Measurements from ENCODE around the gene SEC16A. TPM values are rescaled to one million over a fixed set of nuclear protein-coding genes. Genes with fewer than 3 reads are reported as not detected.

SEC16A gene
- total RNA-seq, 1 experiment from 2014 or later: 56.4 TPM

DNA sequence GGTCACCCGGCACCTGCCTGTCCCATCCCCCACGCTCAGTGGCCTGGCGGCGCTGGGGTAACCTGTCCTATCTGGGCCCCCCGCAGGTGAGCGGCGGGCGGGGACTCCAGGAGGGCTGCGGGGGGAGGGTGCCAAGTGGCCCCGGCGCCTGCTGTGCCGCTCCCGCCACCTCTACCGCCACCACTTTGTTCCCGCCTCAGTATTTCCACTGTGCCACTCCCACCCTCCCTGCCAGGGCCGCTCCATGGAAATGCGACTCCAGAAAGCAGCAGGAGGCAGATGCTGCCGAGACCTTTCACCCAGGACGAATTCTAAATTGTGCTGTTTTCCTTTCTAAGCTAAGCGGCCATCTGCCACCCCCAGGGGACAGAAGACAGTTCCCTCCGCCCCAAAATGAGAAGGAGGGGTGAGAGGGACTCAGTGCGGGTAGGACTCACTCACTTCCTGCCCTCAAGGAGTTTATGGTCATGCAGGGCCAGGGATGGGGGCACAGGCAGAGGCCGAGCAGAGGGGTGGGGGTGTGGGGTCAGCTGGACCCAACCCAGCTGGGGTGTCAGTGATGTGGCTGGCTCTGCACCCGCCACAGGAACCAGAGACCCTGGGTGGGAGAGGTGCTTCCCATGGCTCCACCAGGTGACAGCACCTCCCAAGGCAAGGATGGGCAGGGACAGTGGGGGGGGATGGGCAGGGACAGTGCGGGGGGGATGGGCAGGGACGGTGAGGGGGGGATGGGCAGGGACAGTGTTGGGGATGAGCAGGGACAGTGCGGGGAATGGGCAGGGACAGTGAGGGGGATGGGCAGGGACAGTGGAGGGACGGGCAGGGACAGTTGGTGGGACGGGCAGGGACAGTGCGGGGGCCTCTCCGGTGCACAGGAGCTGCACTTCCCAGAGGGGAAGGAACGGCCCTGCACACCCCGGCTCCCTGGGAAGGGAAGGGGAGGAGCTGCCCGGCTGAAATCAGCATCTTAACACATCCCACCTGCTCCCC lies 45.2 kb upstream of the SEC16A start:
- peaks cover 5 to 30% of the 10 kb centered on the region in 2 experiments for H3K4me1 Mint-ChIP-seq
- peaks cover 0 to 4% (median 2%) of the 10 kb centered on the region in 3 experiments; a peak in 3 of 7 replicates for H3K36me3 Mint-ChIP-seq (ENCODE audit: insufficient read depth in 1 of 3, low read depth in 3 of 3)
- Histone ChIP-seq H3K9ac (ENCODE audit: extremely low read depth, insufficient read length, low read length) (no peak overlapping the region), H2BK20ac (ENCODE audit: low read depth, low read length, poor library complexity, severe bottlenecking) (no peak overlapping the region), H3K23me2 (ENCODE audit: insufficient read length, low read depth, low read length, poor library complexity, severe bottlenecking) (no peaks in the 10 kb centered on the region), H3K14ac (ENCODE audit: insufficient read depth, low read length) (no peak overlapping the region), H2AK5ac (ENCODE audit: insufficient read length, low read length) (no peak overlapping the region), H2BK5ac (ENCODE audit: insufficient read length, low read length) (no peak overlapping the region), H4K8ac (replicated peaks; ENCODE audit: insufficient read length, low read depth, low read length) (no peak overlapping the region), H3K4ac (ENCODE audit: low read depth, low read length) (no peak overlapping the region), H4K5ac (ENCODE audit: insufficient read length, low read depth, low read length) (no peak overlapping the region), H3T11ph (ENCODE audit: low read length) (no peak overlapping the region), H3K27ac (ENCODE audit: insufficient read length, low read depth, low read length) (no peak overlapping the region), H3K4me1 (ENCODE audit: insufficient read depth, low read length) (no peaks in the 10 kb centered on the region), H3K23ac (ENCODE audit: insufficient read length, low read depth, low read length) (no peak overlapping the region), H3K79me2 (ENCODE audit: insufficient read depth, low read length) (peaks cover 2% of the 10 kb centered on the region; the same call in 1 of the 2 replicates), H2BK120ac (ENCODE audit: low read depth, low read length, poor library complexity, severe bottlenecking) (no peak overlapping the region), H2BK15ac (ENCODE audit: low read depth, low read length) (no peak overlapping the region), H3K56ac (ENCODE audit: insufficient read length, low read depth, low read length) (no peak overlapping the region), H4K20me1 (ENCODE audit: control insufficient read depth, insufficient read depth, insufficient read length) (no peaks in the 10 kb centered on the region), H2AFZ (ENCODE audit: low read length) (no peak overlapping the region), H3K79me1 (ENCODE audit: insufficient read depth, low read depth, low read length, poor library complexity, severe bottlenecking) (peaks cover 4% of the 10 kb centered on the region), H3K18ac (ENCODE audit: insufficient read length, low read depth, low read length) (no peak overlapping the region), H3K9me3 (ENCODE audit: control insufficient read depth, low read depth, low read length) (no peaks in the 10 kb centered on the region), H3K4me2 (ENCODE audit: insufficient read depth, insufficient read length, low read length) (no peak overlapping the region), H4K91ac (ENCODE audit: insufficient read length, low read depth, low read length) (no peak overlapping the region), H2BK12ac (ENCODE audit: insufficient read length, low read depth, low read length) (no peak overlapping the region), H3K27me3 (ENCODE audit: insufficient read depth, low read length) (no peaks in the 10 kb centered on the region)
- no peak overlapping the region for H3K4me3 Mint-ChIP-seq
- DNase-seq: no peak
- TF ChIP-seq, protein P1, sequence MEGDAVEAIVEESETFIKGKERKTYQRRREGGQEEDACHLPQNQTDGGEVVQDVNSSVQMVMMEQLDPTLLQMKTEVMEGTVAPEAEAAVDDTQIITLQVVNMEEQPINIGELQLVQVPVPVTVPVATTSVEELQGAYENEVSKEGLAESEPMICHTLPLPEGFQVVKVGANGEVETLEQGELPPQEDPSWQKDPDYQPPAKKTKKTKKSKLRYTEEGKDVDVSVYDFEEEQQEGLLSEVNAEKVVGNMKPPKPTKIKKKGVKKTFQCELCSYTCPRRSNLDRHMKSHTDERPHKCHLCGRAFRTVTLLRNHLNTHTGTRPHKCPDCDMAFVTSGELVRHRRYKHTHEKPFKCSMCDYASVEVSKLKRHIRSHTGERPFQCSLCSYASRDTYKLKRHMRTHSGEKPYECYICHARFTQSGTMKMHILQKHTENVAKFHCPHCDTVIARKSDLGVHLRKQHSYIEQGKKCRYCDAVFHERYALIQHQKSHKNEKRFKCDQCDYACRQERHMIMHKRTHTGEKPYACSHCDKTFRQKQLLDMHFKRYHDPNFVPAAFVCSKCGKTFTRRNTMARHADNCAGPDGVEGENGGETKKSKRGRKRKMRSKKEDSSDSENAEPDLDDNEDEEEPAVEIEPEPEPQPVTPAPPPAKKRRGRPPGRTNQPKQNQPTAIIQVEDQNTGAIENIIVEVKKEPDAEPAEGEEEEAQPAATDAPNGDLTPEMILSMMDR (conservative IDR thresholded peaks at IDR 0.05): no peak
- WGBS (ENCODE audit: extremely low coverage, insufficient read length, low lambda C conversion rate): no CpG with 5 or more reads among the region's 34 CpGs
- H3K9me3 Mint-ChIP-seq: peaks cover 6 to 8% of the 10 kb centered on the region in 2 experiments
- no peaks in the 10 kb centered on the region for H3K27me3 Mint-ChIP-seq (ENCODE audit: low read depth)
- H3K27ac Mint-ChIP-seq: no peak overlapping the region
